Endometrium (tissue), 2 donors: ENCODE results near the gene SAP30BP.

Experiments used
- FAIRE-seq: peaks from 2 replicates; lab custom pipeline; 2012; peaks lifted over from hg19 to GRCh38; lab: Jason Lieb, UNC
- donor health status: control.
- donor health status: control.

SAP30BP gene

DNA sequence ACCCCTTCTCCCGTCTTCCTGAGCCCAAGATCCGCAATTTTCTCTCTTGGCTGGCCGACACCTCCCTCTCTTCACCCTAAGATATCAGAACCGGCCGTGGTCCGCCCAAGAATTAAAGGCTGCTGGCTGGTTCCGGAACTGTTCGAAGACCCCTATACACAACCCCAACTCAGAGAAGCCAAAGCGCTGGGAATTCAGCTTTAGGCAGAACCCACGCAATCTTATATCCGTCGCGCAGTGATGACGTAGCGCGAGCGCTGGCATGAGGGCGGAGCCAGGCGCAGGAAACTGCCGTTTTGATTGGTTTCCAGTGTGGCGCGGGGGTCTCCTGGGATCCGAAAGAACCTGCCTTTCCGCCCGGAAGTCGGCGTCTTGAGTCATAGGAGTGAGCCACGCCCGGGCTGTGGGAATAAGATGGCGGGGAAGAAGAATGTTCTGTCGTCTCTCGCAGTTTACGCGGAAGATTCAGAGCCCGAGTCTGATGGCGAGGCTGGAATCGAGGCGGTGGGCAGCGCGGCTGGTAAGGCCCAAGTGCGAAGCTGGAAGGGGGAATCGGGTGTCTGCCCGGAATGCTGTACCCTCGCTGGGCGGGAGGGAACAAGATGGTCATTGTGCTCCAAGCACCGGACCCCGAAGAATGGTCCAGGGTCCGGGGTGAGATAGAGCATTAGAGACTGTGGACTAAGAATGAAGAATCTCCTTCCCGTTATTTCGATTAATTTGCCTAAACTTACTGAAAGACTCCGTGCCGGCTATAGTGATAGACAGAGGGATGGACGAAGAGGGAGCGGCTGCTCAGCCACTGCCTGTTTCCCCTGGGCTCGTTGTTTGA, at the start of gene SAP30BP, which contains the start of gene RECQL5:
SAP30BP (plus strand) TSS at position 380 of the 832 bp plus-strand sequence; CDS start at position 415, 35 bp downstream.
RECQL5 (minus strand) TSS at position 196 of the 832 bp plus-strand sequence. CDS start 597 bp downstream, outside the sequence.
- FAIRE-seq = peak; percentile 96

- FAIRE-seq = no peak
These were observed 49.5 kb upstream of the SAP30BP start for GRCh38 chr17:75617675-75618074.

GRCh38 chr17:75619506-75620431, 47.4 kb upstream of the SAP30BP start:
- FAIRE-seq = no peak

- FAIRE-seq = no peak
These were observed 45.6 kb upstream of the SAP30BP start for GRCh38 chr17:75621489-75621888.

- FAIRE-seq = no peak
These were observed 45.1 kb upstream of the SAP30BP start for GRCh38 chr17:75622076-75622475.

DNA sequence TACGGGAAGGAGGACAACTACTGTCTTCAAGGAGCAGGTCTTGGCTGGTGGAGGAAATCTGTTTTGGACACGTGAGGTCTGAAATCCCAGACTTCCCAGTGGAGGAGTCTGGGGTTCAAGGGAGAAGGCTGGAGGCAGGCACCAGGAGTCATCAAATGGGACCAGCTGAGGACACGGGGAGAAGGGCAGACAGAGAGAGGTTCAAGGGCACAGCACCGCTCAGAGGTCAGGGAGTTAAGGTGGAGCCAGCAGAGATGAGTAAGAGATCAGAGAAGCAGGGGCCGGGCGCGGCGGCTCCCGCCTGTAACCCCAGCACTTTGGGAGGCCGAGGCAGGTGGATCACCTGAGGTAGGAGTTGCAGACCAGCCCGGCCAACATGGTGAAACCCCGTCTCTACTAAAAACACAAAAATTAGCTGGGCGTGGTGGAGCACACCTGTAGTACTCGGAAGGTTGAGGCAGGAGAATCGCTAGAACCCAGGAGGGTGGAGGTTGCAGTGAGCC, 44.3 kb upstream of the SAP30BP start:
- no peak for FAIRE-seq

DNA sequence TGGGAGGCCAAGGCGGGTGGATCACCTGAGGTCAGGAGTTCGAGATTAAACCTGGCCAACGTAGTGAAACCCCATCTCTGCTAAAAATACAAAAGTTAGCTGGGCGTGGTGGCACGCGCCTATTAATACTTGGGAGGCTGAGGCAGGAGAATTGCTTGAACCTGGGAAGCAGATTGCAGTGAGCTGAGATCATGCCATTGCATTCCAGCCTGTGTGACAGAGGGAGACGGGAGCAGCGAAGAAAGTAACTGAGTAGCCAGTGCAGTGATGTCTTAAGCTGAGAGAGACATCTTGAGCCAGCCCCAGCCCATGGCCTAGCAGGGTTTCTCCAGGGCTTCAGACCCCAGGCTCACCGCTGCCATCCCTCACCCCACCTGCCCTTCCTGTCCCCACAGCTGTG, 43.8 kb upstream of the SAP30BP start:
- FAIRE-seq = no peak

DNA sequence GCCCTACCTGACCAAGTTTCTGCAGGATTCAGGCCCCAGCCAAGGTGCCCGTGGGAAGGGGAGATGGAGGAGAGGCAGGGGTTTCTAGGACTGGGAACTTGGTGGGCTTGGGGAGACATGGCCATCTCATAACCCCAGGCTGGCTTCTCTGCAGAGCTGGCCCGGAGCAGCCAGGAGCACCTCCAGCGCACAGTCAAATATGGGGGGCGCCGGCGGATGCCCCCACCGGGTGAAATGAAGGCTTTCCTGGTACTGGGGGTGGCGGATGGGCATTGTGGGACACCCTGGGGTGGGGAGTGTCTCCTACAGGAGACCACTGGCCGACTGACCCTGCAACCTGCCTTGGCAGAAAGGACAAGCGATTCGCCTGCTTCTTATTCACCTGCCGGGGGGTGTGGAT, 43.1 kb upstream of the SAP30BP start:
- FAIRE-seq = no peak

GRCh38 chr17:75624714-75625345, 42.3 kb upstream of the SAP30BP start:
- FAIRE-seq = no peak

GRCh38 chr17:75625813-75626486, 41.2 kb upstream of the SAP30BP start:
- FAIRE-seq = no peak

- FAIRE-seq = no peak
These were observed 40.6 kb upstream of the SAP30BP start for GRCh38 chr17:75626496-75627038.

- no peak for FAIRE-seq
These were observed 40.0 kb upstream of the SAP30BP start for GRCh38 chr17:75627094-75627493.

DNA sequence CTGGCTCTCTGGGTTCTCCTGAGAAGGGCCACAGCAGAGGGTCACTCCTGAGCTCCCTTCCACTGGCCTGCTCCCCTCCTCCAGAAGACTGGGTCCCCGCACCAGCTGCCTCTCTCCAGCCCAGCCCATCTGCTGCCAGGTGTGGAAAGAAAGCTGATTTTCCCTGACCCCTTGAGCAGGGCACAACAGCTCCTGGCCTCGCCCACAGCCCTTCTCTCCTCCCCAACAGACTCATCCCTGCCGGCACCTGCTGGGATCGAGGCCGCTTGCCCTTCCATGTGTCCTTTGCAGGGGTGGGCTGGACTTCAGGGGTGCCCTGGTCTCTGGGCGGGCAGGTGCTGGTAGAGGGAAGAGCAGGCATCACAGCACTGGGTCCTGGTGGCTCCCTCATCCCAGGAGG, 38.7 kb upstream of the SAP30BP start:
- no peak for FAIRE-seq

DNA sequence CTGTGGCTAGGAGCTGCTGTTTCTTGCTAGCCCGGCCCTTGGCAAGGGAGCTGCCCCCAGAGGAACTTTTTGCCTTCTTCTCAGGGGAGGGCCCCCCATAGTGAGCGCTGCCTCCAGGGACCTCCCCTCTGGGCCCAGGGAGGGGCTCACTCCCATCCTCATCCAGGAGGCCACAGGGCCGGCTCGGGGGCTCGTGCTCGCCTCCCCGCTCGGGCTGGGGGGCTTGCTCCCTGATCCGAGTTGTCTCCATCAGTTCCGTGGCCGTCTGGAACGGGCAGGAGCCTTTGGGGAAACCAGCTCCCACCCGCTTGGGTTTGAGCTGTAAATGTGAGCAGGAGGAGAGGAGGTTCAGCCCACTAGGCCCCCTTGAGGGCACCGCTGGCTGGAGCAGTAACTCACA, 38.0 kb upstream of the SAP30BP start:
- FAIRE-seq = no peak

- FAIRE-seq = no peak
These were observed 36.8 kb upstream of the SAP30BP start for GRCh38 chr17:75630071-75630917.

GRCh38 chr17:75631353-75631752, 35.8 kb upstream of the SAP30BP start:
- no peak for FAIRE-seq

DNA sequence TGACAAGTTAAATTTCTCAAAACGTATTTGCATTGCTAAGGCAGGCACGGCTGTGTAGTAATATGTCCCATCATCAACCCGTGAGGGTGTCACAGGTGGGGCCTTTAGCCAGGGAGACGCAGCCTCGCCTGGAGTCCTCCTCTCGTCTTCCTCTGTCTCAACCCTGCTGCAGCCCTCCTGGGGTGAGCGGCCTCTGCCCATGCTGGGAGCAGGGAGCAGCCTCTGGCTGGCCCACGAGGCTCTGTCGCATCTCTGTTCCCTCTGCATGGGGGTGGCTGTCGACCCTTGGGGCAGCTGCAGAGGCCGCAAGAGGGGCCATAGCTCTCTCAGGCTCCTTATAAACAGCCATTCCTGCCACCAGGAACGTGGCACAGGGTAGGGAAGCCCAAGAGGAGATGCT, 34.7 kb upstream of the SAP30BP start:
- FAIRE-seq = no peak

- no peak for FAIRE-seq
These were observed 34.2 kb upstream of the SAP30BP start, which contains the start of gene SMIM5 for GRCh38 chr17:75632863-75633485. Gene SMIM5, plus strand, starts transcription at chr17:75633434. Its CDS starts 6,768 bp downstream, at chr17:75640202.

DNA sequence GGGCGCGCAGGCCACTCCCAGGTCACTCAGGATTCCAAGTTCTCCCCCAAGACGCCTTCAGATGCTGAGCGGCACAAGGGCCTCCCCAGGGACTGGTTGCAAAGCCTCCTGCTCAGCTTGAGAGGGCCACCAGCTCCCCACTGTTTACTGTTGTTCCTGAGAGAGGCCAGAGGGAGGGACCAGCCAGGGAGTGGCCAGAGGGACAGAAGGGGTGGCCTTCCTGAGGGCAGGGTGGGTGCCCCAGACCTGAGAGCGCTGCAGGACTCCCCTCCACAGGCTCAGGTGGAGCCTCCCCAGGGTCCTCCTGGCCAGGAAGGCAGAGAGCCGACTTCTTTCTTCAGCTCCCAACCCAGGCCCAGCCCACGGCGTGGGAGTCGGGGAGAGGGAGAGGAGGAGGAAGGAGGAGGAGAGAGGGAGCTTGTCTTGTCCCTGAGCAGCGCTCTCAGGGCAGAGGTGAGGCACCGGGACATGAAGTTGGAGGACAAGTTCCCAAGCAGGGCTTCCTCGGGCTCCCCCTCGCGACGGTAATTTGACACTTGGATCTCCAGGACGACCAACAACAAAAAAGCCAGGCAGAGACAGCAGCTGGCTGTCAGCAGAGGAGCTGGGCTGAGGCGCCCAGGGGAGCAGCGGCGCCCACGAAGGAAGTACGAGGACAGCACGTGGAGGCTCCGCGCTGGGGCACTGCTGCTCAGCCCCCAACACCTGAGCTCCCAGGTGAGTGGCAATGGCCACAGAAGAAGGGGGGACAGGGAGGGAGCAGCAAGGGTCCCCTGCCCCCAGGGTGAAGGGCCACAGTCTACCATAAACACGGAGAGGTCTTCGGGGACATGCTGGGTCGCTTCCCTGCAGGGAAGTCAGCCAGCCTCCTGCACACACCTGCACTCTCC, 33.4 kb upstream of the SAP30BP start:
- FAIRE-seq = peak; percentile 72
